GM19395 (cell line): ENCODE measurements around the gene B3GNT4.
"Not testable (repeated sequence)": the region's sequence is repeated elsewhere in the genome, so short reads cannot be mapped to it uniquely, and the experiment has no call there.

Experiments used
- ATAC-seq: cut with Tn5 transposase; IDR thresholded peaks from one replicate; pipeline ENCODE4 v1.9.1; 2021; ENCODE audit warnings: mild to moderate bottlenecking, moderate library complexity; ENCODE audit not compliant: unreplicated experiment

B3GNT4 gene

DNA sequence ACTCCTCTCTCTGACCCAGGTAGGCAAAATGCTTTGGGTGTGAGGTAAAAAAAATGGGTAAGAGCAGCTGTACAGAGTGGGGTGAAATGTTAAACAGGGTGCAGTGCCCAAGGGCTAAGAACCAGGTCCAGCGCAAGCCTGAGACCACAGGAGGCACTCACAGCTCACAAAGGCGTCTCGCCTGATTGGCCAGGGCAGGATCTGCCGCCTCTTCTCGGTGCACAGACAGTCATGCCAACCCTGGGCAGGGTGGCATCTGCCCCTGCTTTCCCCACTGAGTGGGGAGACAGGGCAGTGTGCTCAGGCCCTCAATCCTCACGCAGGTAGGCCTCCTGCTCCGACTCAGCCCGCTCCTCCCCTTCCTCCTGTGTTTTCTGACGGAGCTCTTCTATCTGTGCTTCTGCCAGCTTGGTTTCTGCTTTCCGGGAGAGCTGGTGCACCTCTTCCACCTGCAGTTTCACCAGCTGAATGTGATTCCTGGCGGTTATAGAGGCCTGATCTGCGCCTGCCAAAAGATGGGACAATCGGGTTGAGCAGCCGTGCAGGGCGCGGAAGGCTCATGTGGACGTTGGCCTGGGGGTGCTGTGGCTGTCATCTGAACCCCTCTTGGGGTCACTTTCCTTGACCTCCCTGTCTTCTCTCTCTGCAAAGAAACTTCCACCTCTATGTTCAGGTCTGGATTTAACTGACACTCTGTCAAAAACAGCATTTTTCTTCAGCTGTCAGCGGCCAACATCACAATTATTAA, 4.7 kb downstream of the B3GNT4 start:
- no peak for ATAC-seq

GRCh38 chr12:122215771-122216170, 12.3 kb downstream of the B3GNT4 start:
- no peak for ATAC-seq

DNA sequence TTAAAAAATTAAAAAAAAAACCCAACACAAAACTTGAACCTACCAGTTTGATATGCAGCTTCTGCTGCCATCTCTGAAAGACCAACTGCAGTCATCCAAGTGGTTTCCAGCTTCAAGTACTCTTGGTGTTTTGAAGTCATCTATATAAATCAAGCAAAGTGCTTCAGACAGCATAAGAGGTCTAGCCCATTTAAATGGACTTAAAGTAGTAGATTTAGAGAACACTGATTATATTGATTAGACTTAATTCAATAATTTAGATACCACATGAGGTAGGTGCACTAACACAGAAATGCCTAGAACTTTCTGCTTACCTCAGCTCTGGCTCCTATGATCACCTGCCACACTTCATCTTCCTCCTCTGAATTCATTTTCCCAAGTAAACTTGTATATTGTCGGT, 12.9 kb downstream of the B3GNT4 start:
- no peak for ATAC-seq

DNA sequence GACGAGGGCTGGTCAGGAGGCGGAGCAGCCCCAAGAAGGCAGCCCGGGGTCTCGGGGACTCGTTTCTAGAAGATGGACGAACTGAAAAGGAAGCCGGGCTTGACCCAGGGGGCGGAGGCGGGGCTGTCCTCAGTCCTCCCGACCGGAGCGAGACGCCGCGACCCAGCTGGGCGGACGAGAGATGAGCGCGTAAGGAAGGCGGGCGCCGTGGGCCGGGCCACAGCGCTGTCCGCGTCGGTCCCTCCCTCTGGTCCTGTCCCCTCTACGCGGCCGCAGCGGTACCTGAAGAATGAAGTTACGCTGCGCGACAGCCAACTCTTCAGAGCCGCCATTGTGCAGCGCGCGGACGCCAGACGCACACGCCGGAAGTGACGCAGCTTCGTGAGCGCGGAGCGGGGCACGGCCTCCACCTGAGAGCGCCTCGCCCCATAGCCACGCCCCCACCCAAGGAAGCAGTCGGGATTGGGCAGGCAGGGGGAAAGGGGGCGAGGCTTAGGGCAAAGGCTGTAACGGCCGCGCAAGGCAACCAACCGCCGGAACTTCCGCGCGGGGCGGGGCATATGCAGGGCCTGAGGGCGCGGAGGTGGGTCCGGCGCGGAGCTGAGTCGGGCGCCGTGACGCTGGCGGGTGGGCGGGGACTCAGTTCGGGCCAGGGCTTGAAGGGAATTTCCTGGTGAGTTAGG, 22.3 kb downstream of the B3GNT4 start, which contains the start of gene DIABLO:
TSS of gene DIABLO (minus strand) at position 370 of the 683 bp plus-strand sequence. CDS start at position 332, 38 bp downstream.
- peak; percentile 93 for ATAC-seq

DNA sequence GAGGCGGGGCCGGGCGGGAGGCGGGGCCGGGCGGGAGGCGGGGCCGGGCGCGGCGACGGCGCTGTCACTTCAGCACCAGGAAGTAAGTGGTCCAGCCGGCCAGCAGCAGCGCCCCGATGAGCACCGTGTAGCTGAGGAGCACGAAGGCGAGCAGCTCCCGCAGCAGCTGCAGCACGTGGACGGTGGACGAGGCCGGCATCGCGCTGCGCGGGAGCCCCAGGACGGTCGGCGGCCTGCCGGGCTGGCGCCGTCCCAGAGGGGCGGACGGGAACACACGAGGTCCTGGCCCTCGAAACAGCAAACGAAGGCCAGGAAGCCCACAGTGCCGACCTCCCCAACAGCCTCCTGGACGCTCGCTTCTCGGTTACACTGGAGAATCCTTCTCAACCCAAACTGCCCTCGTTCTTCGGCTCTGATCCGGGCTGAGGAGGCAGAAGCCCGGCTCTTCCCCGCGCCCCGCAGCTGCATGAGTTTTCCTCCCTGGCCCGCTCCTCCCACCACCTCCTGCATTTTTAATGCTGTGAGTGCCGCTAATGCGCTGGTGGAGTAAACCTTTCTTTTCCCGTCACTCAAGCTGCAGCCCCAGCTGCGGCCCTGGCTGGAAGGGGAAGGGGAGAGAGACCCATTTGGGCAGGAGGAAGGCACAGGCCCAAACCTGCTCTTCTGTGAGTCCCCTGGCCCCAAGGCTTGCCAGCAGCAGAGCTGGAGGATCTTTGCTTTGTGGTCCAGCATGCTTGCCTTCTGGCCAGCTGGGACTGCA, 23.0 kb downstream of the B3GNT4 start:
- ATAC-seq: no peak

DNA sequence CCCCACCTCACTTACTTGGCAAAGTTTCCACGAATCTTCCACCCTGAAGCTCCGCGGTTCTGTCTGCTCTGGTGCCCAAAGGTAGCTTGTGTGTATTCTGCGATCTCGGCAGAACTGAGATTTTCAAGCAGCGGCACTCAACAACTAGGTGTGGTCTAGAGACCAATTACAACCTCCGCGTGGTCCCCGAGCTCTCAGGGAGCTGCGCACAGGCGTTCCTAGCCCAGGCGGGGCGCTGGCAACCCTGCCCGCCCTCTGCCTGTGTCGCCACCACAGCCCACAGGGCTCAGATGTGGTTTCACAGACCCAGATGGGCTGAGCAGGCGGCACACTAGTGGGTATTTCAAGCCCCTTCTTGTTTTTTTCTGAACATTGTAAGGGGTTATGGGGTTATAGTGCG, 23.8 kb downstream of the B3GNT4 start:
- no peak for ATAC-seq

- no peak for ATAC-seq
Observed at GRCh38 chr12:122228092-122228491, 24.6 kb downstream of the B3GNT4 start.

DNA sequence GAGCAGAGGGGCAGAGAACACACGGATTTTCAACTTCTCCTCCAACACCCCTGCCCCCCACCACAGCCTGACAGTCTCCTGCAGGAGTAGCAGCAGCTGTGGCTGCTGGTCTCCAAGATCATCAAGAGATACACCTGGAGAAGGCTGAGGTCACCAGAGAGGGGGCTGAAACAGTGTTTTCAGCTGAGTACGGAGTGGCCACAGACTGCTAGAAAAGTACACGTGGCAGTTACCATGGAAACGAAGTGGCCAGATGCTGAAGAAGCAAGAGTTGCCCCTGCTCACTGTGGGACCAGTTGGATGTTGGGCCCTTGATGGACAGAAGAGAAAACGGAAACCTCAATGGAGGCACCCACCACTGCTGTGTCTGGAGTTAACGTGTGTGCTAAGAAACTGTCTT, 27.3 kb downstream of the B3GNT4 start:
- no peak for ATAC-seq

DNA sequence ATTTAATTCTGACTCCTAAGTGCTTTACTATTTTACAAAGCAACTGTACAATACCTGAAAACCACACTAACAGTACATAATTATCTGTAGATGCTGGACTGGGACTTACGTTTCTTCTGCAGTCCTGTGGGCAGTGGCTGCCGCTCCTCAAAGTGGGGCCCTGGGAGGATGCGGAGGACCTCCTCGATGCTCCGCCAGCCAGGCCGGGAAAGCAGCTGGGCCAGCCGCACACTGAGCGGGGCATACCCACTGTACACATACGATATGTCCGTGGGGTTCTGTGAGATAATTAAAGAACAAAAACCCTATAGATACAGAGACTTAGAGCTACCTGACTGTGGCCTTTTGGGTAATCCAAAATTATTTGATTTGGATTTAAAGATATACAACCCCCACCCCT, 29.2 kb downstream of the B3GNT4 start:
- no peak for ATAC-seq

- no peak for ATAC-seq
Observed at GRCh38 chr12:122235741-122236140, 32.2 kb downstream of the B3GNT4 start.

DNA sequence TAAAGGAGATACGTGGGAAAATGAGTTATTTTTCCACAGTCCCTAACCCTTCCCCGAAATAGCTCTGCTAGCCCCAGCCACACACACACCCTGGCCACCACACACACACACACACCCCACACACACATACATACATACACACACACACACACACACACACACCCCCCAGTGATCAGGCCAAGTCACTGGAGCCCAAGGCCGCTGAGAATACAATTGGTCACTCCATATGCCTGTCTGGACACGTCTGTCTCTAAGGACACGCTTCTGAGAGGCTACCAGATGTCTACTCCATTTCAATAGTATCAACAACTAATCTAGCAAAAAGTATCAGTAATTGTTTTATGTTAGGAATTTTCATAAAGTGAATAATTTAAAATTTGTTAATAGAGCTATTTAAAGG, 35.4 kb downstream of the B3GNT4 start:
- no peak for ATAC-seq

DNA sequence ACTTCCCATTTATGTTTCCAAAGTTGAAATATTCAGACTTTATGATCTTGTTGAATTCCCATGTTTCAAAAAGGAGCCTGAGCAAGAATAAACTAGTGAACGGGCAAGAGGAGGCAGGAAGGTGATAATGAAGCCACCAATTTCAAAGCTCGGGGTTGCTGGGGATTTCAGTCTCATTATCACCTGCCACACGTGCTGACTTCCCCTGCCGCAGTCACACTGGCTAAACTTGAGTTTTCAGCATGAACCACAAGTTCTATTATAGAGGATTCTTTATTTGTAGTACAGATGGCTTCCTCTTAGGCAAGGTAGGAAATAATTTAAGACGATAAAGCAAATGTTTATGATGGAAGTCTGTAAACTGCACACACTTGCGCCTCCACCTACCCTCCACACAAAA, 40.5 kb downstream of the B3GNT4 start:
- ATAC-seq: no peak

DNA sequence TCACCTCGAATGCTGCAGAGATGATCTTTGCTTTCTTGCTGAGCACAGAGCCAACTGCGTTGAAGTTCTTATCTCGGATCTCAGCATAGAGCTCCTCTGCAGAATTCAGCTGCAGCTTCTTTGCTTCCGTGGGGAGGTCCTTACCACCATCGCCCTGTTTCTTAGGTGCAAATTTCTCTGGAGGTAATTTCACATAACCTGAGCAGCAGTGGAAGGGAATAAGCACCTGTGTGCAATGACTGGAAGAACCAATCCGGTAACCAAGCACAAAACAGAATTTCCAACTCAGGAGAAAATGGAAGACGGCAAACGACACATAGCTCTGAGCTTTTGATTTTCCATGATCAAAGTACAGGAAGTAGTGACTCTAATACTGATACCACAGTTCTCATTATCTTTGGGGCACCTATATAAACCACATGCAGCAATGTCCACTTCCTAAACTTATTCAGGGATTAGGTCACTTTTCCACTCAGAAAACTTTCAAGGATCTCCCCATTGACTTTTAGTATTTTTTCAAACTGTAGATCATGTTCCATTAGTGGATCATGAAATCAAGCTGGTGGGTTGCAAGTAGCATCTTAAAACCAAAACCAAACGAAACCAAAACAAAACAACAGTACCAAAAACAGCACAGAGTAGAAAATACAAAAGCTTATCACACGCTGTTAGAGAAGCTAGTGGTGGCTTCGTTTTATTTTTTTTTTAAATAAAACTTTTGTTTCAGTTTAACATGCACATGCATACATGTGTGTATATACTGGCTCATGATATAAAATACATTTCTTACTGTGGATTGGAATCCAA, 41.3 kb downstream of the B3GNT4 start:
- no peak for ATAC-seq

GRCh38 chr12:122245553-122245952, 42.0 kb downstream of the B3GNT4 start:
- no peak for ATAC-seq

- ATAC-seq: no peak
Observed at GRCh38 chr12:122250047-122250446, 46.5 kb downstream of the B3GNT4 start.

- ATAC-seq: no peak
Observed at GRCh38 chr12:122250536-122250935, 47.0 kb downstream of the B3GNT4 start.

DNA sequence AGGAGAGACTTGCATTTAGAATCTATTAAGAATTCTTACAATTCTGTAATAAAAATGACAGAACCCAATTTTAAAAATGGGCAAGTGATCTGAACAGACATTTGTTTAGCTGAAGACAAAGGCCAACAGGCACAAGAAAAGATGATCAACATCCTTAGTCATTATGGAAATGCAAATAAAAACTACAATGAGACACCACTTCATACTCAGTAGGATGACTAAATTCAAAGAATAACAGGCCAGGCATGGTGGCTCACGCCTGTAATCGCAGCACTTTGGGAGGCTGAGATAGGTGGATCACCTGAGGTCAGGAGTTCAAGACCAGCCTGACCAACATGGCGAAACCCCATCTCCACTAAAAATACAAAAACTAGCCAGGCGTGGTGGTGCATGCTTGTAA, 55.0 kb downstream of the B3GNT4 start:
- not testable (repeated sequence) for ATAC-seq
